ENCODE measurements around the gene EML4. TPM values are rescaled to one million over a fixed set of nuclear protein-coding genes. Genes with fewer than 3 reads are reported as not detected.

EML4 gene
- total and polyA plus RNA-seq, 12 donors = 29.9 to 64.0 (median 51.9) TPM

DNA sequence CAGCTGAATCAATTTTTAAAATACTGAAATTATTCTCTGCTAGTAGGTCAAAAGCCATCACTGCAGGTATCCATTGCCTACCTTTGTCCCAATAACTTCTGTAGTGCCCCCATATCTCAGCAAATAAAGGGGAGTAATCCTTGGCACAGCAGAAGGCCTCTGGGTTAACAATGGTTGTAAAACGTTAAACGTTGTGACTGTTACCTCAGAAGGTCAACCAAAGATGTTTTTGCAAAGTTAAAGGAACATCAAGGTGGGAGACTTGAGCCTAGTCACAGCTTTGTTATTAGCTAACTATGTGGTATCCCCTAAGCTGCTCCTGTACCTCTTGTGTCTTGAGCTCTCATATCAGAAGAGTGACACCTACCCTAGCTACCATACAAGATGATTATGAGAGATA is 131.4 kb downstream of the EML4 start:
- no peak overlapping the region for H3K27ac ChIP-seq
- peaks cover 0 to 37% of the 10 kb centered on the region in 2 donors for H3K36me3 ChIP-seq (replicated peaks in 1 of 2)
- H3K4me3 ChIP-seq = no peak overlapping the region
- 51 to 69% (median 63%) methylated on average over 2 of the region's 2 CpGs for WGBS, 4 donors
- no peak for DNase-seq
- intact Hi-C loops (cut with DNase I) = no loop called here
- peaks cover 9 to 11% of the 10 kb centered on the region in 2 donors for H3K4me1 ChIP-seq (replicated peaks in 1 of 2)
- no peaks in the 10 kb centered on the region for H3K9me3 ChIP-seq (replicated peaks in 1 of 3)
- no peaks in the 10 kb centered on the region for H3K27me3 ChIP-seq
- TF ChIP-seq POLR2A (IDR thresholded peaks at IDR 0.05) = no peak
- TF ChIP-seq, protein P1, sequence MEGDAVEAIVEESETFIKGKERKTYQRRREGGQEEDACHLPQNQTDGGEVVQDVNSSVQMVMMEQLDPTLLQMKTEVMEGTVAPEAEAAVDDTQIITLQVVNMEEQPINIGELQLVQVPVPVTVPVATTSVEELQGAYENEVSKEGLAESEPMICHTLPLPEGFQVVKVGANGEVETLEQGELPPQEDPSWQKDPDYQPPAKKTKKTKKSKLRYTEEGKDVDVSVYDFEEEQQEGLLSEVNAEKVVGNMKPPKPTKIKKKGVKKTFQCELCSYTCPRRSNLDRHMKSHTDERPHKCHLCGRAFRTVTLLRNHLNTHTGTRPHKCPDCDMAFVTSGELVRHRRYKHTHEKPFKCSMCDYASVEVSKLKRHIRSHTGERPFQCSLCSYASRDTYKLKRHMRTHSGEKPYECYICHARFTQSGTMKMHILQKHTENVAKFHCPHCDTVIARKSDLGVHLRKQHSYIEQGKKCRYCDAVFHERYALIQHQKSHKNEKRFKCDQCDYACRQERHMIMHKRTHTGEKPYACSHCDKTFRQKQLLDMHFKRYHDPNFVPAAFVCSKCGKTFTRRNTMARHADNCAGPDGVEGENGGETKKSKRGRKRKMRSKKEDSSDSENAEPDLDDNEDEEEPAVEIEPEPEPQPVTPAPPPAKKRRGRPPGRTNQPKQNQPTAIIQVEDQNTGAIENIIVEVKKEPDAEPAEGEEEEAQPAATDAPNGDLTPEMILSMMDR (IDR thresholded peaks at IDR 0.05) = no peak

DNA sequence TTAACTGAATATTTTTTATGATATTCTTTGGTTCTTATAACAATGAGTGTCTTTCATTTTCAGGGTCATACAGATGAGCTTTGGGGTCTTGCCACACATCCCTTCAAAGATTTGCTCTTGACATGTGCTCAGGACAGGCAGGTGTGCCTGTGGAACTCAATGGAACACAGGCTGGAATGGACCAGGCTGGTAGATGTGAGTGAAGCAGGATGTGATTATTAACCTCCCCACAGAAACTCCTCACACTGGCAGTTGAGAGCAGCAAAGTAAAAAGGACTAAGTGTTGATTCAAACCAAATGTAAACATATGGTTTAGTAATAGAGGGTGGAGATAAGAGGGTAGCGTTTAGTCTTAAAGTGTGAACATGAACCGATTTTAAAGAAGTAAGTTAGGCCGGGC is 134.1 kb downstream of the EML4 start:
- H3K36me3 ChIP-seq (replicated peaks in 1 of 2) = peaks cover 0 to 24% of the 10 kb centered on the region in 2 donors

DNA sequence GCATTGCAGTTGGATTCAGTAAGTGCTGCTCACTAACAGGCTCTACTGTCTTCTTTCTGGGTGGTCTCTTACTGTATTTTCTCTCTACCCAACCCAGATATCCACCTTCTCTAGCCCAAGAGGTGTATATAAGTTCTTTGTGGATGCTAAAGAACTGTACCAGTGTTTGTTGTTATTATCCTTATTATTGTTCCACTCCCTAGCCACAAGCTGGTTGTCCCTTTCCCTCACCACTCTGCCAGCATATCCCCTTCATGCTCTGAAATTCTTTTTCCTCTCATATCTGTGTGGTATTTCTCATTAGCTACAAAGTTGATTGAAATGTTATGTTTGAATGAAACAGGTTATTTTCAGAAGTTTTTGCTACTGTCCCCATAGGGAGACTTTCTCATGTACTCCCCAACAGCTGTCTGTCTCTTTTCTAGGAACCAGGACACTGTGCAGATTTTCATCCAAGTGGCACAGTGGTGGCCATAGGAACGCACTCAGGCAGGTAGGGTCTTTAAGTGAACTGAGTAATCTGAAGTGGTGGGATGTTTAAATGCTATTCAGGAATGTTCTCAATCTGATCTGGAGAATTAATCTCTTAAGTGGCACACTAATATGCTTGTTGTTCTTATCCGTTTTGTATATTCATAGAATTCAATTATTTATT is 135.0 kb downstream of the EML4 start:
- H3K4me3 ChIP-seq = no peak overlapping the region
- intact Hi-C loops (cut with DNase I) = no loop called here
- WGBS, 4 donors = 87 to 98% (median 92%) methylated on average over 2 of the region's 2 CpGs
- TF ChIP-seq, protein P1 (IDR thresholded peaks at IDR 0.05) = no peak
- no peak for TF ChIP-seq POLR2A (IDR thresholded peaks at IDR 0.05)
- H3K4me1 ChIP-seq (replicated peaks in 1 of 2) = peaks cover 0 to 7% of the 10 kb centered on the region in 2 donors
- no peaks in the 10 kb centered on the region for H3K27me3 ChIP-seq
- DNase-seq = no peak
- no peak overlapping the region for H3K27ac ChIP-seq
- H3K9me3 ChIP-seq (replicated peaks in 1 of 3) = no peaks in the 10 kb centered on the region
- H3K36me3 ChIP-seq (replicated peaks in 1 of 2) = peaks cover 0 to 29% of the 10 kb centered on the region in 2 donors

More for the DNA sequence above, 134.1 kb downstream of the EML4 start:
- Histone ChIP-seq H3K4me3 (no peak overlapping the region), H3K27ac (no peak overlapping the region), H3K4me1 (replicated peaks in 1 of 2) (peaks cover 4 to 8% of the 10 kb centered on the region in 2 donors), H3K9me3 (replicated peaks in 1 of 3) (no peaks in the 10 kb centered on the region), H3K27me3 (no peaks in the 10 kb centered on the region)
- TF ChIP-seq POLR2A (IDR thresholded peaks at IDR 0.05) = no peak
- TF ChIP-seq, protein P1 (IDR thresholded peaks at IDR 0.05) = no peak
- intact Hi-C loops (cut with DNase I) = no loop called here
- WGBS, 4 donors = 96 to 98% (median 97%) methylated on average over 3 of the region's 3 CpGs
- DNase-seq = no peak

DNA sequence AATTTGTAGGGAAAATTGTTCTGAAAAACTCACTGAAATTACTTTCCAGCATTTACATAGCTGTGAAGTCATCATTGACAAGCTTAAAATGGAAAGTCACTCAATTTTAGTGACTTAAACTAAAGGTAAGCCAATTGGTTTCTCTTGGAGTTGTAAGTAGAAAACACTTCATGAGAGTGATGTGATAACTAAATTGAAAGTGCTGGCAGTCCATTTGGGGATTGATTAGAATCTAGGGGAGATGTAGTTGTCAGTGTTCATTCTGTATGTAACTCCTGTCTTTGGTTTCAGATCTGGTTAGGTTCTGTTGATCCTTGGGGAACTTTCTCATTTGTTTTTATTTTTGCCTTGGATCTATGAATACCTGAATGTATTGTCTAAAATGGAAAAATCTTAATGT is 138.0 kb downstream of the EML4 start:
- no peak for DNase-seq
- Histone ChIP-seq H3K27me3 (no peaks in the 10 kb centered on the region), H3K4me3 (no peak overlapping the region), H3K27ac (no peak overlapping the region), H3K36me3 (replicated peaks in 1 of 2) (peaks cover 0 to 29% of the 10 kb centered on the region in 2 donors), H3K9me3 (replicated peaks in 1 of 3) (no peaks in the 10 kb centered on the region), H3K4me1 (replicated peaks in 1 of 2) (peaks cover 0 to 7% of the 10 kb centered on the region in 2 donors)
- intact Hi-C loops (cut with DNase I) = no loop called here
- TF ChIP-seq POLR2A (IDR thresholded peaks at IDR 0.05) = no peak
- TF ChIP-seq, protein P1 (IDR thresholded peaks at IDR 0.05) = no peak

Data from adrenal gland (tissue), 12 donors.